Liver (tissue), 9 donors: ENCODE data around the gene PPFIA2. TPM values are rescaled to one million over a fixed set of nuclear protein-coding genes. Genes with fewer than 3 reads are reported as not detected.
"Not testable (repeated sequence)": the region's sequence is repeated elsewhere in the genome, so short reads cannot be mapped to it uniquely, and the experiment has no call there.

Experiments
- DNase-seq: peaks from one replicate; pipeline ENCODE4 v3.0.0-alpha.2; 2017; ENCODE audit warnings: low spot score
- H3K27ac ChIP-seq, 2 donors: one replicate each; pipeline ENCODE4 v1.7.0; 2013; ENCODE audit warnings: inconsistent platforms in 2 of 2, low read length in 2 of 2, control low read depth in 1 of 2, low read depth in 1 of 2, mild to moderate bottlenecking in 1 of 2
- H3K27me3 ChIP-seq, 4 donors: one replicate each; pipeline versions ENCODE4 v1.6.1 to v1.7.0; 2013; ENCODE audit warnings: low read length in 3 of 4, inconsistent platforms in 1 of 4, mild to moderate bottlenecking in 1 of 4, moderate library complexity in 1 of 4; ENCODE audit not compliant: control insufficient read depth in 4 of 4, insufficient read depth in 4 of 4
- H3K36me3 ChIP-seq, 4 donors: one replicate each; pipeline versions ENCODE4 v1.6.1 to v1.7.0; 2013; ENCODE audit warnings: low read length in 3 of 4, mild to moderate bottlenecking in 3 of 4, low read depth in 1 of 4, moderate library complexity in 1 of 4; ENCODE audit not compliant: control insufficient read depth in 4 of 4, insufficient read depth in 3 of 4
- H3K4me1 ChIP-seq, 4 donors: one replicate each; pipeline versions ENCODE4 v1.6.1 to v1.7.0; 2013; ENCODE audit warnings: low read length in 3 of 4, mild to moderate bottlenecking in 3 of 4, moderate library complexity in 1 of 4; ENCODE audit not compliant: control insufficient read depth in 4 of 4, insufficient read depth in 4 of 4
- H3K4me3 ChIP-seq, 3 donors: one replicate each; pipeline versions ENCODE4 v1.6.1 to v1.7.0; 2013; ENCODE audit warnings: low read length in 3 of 3, control low read depth in 1 of 3, low read depth in 1 of 3, mild to moderate bottlenecking in 1 of 3
- H3K9ac ChIP-seq, 2 donors: one replicate each; pipeline ENCODE4 v1.7.0; 2013; ENCODE audit warnings: low read length in 2 of 2, mild to moderate bottlenecking in 2 of 2, moderate library complexity in 2 of 2, control low read depth in 1 of 2, low read depth in 1 of 2
- H3K9me3 ChIP-seq, 4 donors: one replicate each; pipeline versions ENCODE4 v1.6.1 to v1.7.0; 2013; ENCODE audit warnings: low read length in 3 of 4; ENCODE audit not compliant: control insufficient read depth in 4 of 4
- FOXA1 ChIP-seq: IDR thresholded peaks from 2 replicates; pipeline ENCODE4 v1.6.1; 2016; ENCODE audit warnings: antibody characterized with exemption
- FOXA2 ChIP-seq: IDR thresholded peaks from 2 replicates; pipeline ENCODE4 v1.6.1; 2016; ENCODE audit warnings: antibody characterized with exemption
- HNF4A ChIP-seq, 2 donors: conservative IDR thresholded peaks; 2 replicates each; pipeline ENCODE4 v1.6.1; 2016; ENCODE audit warnings: antibody characterized with exemption in 2 of 2, mild to moderate bottlenecking in 2 of 2
- HNF4G ChIP-seq: IDR thresholded peaks from 2 replicates; pipeline ENCODE4 v1.6.1; 2016; ENCODE audit warnings: antibody characterized with exemption
- TAF1 ChIP-seq: conservative IDR thresholded peaks from 2 replicates; pipeline ENCODE4 v1.6.1; 2016; ENCODE audit warnings: antibody characterized with exemption, mild to moderate bottlenecking
- YY1 ChIP-seq: IDR thresholded peaks from 2 replicates; pipeline ENCODE4 v1.6.1; 2016; ENCODE audit warnings: antibody characterized with exemption, mild to moderate bottlenecking
- WGBS: extraction: QIAGEN DNeasy Blood & Tissue Kit; methylation state at CpG from one replicate; pipeline ENCODE4 v1.1.7; 2013; 5-methylcytosine and 5-hydroxymethylcytosine counted together
- polyA plus RNA-seq, 2 donors: library from polyadenylated mRNA; stranded (reverse) in 1 of 2; unstranded in 1 of 2; fragments of 200-250 nt in 1 of 2; fragments of >200 nt in 1 of 2; fragmentation: Nextera tagmentation in 1 of 2; extraction: Ambion mirVana in 1 of 2; gene quantifications; one replicate each; pipeline versions ENCODE4 v1.2.1 to v1.2.3, GENCODE V29; 2013 to 2015
- total RNA-seq, 2 donors: library from RNA; depleted of rRNA; stranded (reverse); fragments of >200 nt; gene quantifications; one replicate each; pipeline ENCODE4 v1.2.3, GENCODE V29; 2014
- TF ChIP-seq, protein P1 (sequence below): IDR thresholded peaks from 2 replicates; pipeline ENCODE4 v1.6.1; 2016; ENCODE audit warnings: antibody characterized with exemption
- TF ChIP-seq, protein P2 (sequence below): fragments of 150-350 bp; IDR thresholded peaks from 2 replicates; pipeline ENCODE4 v1.5.1; 2017; ENCODE audit warnings: improper control_type of control experiment, low read depth, low read length; ENCODE audit not compliant: missing input control
- TF ChIP-seq, protein P3 (sequence below): IDR thresholded peaks from 2 replicates; pipeline ENCODE4 v1.6.1; 2016; ENCODE audit warnings: antibody characterized with exemption, mild to moderate bottlenecking
- donor health status: healthy.
- donor health status: healthy.
- donor health status: healthy.
- donor health status: healthy.
- donor health status: healthy.

Gene PPFIA2
- total and polyA plus RNA-seq, 4 donors: 0.05 to 0.50 (median 0.22) TPM; not detected in 1

DNA sequence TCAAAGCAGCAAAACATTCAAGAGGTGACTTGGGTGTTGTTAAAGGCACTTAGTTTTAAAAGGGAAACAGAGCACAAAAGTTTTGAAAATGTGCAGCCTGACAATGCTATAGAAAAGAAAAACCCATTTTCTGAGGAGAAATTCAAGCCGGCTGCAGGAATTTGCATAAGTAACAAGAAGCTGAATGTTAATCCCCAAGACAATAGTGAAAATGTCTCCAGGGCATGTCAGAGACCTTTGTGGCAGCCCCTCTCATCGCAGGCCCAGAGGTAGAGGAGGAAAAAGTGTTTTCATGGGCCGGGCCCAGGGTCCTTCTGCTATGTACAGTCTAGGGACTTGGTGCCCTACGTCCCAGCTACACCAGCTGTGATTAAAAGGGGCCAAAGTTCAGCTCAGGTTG is 167.9 kb downstream of the PPFIA2 start:
- Histone ChIP-seq H3K9ac (no peak overlapping the region), H3K27me3 (no peaks in the 10 kb centered on the region), H3K27ac (no peak overlapping the region), H3K4me3 (no peak overlapping the region), H3K4me1 (no peaks in the 10 kb centered on the region), H3K9me3 (peaks cover 0 to 2% (median 1%) of the 10 kb centered on the region in 4 donors), H3K36me3 (no peaks in the 10 kb centered on the region)
- no peak for DNase-seq
- TF ChIP-seq TAF1 (no peak), HNF4G (no peak), HNF4A (conservative IDR thresholded peaks at IDR 0.05) (no peak), FOXA1 (no peak), YY1 (no peak), FOXA2 (no peak)
- TF ChIP-seq, protein P1, sequence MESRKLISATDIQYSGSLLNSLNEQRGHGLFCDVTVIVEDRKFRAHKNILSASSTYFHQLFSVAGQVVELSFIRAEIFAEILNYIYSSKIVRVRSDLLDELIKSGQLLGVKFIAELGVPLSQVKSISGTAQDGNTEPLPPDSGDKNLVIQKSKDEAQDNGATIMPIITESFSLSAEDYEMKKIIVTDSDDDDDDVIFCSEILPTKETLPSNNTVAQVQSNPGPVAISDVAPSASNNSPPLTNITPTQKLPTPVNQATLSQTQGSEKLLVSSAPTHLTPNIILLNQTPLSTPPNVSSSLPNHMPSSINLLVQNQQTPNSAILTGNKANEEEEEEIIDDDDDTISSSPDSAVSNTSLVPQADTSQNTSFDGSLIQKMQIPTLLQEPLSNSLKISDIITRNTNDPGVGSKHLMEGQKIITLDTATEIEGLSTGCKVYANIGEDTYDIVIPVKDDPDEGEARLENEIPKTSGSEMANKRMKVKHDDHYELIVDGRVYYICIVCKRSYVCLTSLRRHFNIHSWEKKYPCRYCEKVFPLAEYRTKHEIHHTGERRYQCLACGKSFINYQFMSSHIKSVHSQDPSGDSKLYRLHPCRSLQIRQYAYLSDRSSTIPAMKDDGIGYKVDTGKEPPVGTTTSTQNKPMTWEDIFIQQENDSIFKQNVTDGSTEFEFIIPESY: no peak
- TF ChIP-seq, protein P2, sequence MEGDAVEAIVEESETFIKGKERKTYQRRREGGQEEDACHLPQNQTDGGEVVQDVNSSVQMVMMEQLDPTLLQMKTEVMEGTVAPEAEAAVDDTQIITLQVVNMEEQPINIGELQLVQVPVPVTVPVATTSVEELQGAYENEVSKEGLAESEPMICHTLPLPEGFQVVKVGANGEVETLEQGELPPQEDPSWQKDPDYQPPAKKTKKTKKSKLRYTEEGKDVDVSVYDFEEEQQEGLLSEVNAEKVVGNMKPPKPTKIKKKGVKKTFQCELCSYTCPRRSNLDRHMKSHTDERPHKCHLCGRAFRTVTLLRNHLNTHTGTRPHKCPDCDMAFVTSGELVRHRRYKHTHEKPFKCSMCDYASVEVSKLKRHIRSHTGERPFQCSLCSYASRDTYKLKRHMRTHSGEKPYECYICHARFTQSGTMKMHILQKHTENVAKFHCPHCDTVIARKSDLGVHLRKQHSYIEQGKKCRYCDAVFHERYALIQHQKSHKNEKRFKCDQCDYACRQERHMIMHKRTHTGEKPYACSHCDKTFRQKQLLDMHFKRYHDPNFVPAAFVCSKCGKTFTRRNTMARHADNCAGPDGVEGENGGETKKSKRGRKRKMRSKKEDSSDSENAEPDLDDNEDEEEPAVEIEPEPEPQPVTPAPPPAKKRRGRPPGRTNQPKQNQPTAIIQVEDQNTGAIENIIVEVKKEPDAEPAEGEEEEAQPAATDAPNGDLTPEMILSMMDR: no peak
- TF ChIP-seq, protein P3, sequence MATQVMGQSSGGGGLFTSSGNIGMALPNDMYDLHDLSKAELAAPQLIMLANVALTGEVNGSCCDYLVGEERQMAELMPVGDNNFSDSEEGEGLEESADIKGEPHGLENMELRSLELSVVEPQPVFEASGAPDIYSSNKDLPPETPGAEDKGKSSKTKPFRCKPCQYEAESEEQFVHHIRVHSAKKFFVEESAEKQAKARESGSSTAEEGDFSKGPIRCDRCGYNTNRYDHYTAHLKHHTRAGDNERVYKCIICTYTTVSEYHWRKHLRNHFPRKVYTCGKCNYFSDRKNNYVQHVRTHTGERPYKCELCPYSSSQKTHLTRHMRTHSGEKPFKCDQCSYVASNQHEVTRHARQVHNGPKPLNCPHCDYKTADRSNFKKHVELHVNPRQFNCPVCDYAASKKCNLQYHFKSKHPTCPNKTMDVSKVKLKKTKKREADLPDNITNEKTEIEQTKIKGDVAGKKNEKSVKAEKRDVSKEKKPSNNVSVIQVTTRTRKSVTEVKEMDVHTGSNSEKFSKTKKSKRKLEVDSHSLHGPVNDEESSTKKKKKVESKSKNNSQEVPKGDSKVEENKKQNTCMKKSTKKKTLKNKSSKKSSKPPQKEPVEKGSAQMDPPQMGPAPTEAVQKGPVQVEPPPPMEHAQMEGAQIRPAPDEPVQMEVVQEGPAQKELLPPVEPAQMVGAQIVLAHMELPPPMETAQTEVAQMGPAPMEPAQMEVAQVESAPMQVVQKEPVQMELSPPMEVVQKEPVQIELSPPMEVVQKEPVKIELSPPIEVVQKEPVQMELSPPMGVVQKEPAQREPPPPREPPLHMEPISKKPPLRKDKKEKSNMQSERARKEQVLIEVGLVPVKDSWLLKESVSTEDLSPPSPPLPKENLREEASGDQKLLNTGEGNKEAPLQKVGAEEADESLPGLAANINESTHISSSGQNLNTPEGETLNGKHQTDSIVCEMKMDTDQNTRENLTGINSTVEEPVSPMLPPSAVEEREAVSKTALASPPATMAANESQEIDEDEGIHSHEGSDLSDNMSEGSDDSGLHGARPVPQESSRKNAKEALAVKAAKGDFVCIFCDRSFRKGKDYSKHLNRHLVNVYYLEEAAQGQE: no peak
- 71% methylated on average over 4 of the region's 4 CpGs for WGBS

DNA sequence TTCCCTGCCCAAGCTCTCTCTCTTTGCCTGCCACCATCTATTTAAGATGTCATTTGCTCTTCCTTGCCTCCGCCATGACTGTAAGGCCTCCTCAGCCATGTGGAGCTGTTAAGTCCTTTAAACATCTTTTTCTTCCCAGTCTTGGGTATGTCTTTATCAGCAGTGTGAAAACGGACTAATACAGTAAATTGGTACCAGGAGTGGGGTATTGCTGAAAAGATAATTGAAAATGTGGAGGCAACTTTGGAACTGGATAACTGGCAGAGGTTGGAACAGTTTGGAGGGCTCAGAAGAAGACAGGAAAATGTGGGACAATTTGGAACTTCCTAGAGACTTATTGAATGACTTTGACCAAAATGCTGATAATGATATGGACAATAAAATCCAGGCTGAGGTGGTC is 168.4 kb downstream of the PPFIA2 start:
- not testable (repeated sequence) for H3K9ac ChIP-seq, DNase-seq, H3K27ac ChIP-seq, H3K36me3 ChIP-seq, H3K9me3 ChIP-seq, H3K27me3 ChIP-seq, H3K4me1 ChIP-seq, H3K4me3 ChIP-seq
- WGBS: 72% methylated on average over 2 of the region's 2 CpGs

DNA sequence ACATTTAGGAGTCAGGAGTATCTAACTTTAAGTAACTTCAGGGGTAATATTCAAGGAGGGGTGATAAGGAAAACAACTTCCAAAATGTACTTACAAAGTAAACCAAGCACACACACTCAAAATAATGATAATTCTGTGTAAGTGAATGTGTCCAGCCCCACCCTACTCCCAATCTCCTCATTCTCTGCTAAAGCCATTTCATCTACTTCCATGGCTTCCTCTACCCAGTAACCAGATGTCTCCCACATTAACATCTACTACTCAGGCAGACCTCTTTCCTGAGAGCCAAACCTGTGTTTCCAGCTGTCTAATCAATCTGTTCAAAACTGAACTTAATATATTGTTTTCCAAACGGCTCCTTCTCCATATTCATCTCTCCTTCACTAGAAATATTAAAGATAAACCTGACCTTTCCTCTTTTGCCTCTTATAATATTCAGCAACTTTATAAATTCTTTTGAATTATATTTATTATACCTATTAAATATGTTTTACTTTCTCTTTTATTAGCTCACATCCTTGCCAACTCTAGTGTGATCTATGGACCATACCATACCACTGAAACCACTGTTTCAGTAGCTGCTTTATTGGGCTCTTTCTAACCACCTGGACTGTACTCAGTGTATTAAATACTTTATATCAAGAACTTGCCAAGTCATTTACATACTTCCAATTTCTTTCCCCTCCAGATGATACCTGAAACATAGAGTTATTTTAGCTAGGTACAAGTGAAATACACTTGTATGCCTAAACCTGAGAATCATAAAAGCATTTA is 170.7 kb downstream of the PPFIA2 start:
- 61% methylated on average over 1 of the region's 1 CpG for WGBS

More for the DNA sequence above, 170.7 kb downstream of the PPFIA2 start:
- H3K4me3 ChIP-seq: no peak overlapping the region
- no peaks in the 10 kb centered on the region for H3K27me3 ChIP-seq
- TF ChIP-seq FOXA1: no peak
- no peak for TF ChIP-seq HNF4G
- no peak for TF ChIP-seq YY1
- no peaks in the 10 kb centered on the region for H3K4me1 ChIP-seq
- H3K36me3 ChIP-seq: no peaks in the 10 kb centered on the region
- H3K9me3 ChIP-seq: peaks cover 0 to 2% (median 1%) of the 10 kb centered on the region in 4 donors
- H3K9ac ChIP-seq: no peak overlapping the region
- no peak for DNase-seq
- H3K27ac ChIP-seq: no peak overlapping the region
